Brain pericyte (primary cell): ENCODE results near the gene PDS5B.
"Not testable (repeated sequence)": the region's sequence is repeated elsewhere in the genome, so short reads cannot be mapped to it uniquely, and the experiment has no call there.

Experiments used
- DNase-seq: peaks from one replicate; pipeline ENCODE4 v3.0.0-alpha.2; 2012; ENCODE audit warnings: low read depth, low spot score

Gene PDS5B

DNA sequence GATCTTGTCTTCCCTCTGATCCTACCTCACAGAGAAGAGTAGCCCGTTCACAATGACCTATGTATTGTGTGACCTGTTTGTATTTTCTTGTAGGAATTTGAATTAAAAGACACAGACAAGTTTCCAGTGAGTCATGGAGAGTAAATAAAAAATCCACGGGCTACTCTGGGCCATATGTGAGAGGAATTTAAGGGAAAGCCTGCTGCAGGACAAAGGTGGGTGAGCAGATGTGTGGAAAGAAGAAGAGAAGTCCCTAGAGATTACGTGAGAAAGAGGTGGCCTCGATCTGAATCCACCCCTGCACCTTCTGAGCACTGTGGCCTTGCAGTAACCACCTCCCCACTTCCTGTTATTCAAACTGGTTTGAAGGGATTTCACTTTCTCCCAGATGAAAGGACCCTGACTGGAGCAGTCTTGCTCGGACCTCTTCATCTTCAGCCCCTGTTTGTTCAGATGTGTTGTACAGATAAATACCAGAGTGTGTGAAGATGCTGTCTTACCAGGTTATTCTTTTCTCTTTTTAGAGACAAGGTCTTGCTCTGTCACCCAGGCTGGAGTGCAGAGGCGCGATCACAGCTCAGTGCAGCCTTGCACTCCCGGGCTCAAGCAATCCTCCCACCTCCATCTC, 205.4 kb downstream of the PDS5B start:
- DNase-seq: no peak

DNA sequence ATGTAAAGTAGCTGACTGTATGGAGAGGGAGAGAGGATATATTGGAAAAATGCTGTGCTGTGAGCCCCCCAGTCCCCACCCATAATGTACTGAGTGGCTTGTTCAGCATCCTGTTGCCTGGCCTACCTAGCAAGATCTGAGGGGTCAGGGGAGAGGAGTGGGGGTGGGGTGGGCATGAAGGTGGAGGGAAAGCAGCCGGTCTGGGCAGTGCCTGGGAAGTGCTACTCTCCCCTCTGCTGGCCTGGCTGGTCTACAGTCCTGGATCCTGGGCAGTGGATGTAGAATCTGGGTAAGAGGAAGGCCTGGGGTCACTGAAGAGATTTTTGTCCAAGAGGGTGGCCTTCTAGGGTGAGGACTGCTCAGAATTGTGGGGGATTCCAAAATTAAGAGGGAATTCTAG, 210.5 kb downstream of the PDS5B start:
- DNase-seq: no peak

DNA sequence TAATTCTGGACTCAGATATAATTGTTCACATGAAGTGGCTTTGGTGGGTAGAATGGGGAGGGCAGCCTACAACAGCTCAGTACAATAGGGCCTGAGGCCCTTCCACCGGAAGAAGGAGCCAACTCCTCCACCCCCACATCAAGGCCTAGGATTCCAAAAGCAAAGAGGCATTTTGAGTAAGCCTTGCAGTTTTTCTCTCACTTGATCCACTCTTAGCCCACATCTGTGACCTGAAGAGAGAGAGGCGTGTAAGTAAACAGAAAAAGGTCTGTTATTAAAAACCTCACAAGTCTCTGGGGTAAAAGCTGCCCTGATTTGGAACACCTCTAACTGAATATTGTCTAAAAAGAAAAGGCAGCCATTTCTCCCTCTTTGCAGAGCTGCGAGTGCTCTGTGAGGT, 215.9 kb downstream of the PDS5B start:
- no peak for DNase-seq

DNA sequence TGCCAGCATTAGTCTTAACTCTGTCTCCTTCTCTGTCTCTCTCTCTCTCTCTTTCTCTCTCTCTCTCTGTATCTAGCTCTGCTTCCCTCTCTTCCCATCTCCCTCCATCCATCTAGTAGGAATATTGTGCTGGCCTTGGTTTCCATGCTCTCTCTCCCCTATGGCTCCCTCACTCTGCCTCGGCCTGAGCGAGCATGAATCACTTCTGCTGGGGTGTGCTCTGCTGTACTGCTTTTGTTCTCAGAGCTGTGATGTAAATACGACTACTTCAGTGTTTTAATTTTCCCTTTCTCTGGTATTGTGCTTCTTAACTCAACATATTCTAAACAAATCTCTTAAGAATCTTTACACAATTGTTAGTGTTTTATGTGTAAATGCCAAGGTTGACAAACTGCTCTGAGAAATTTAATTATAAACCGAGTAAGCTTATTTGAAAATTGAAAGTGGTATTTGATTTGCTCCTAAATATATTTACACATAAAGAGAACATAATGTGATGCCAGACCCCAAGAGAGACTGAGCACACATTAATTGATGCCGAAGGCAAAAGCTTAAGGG, 218.5 kb downstream of the PDS5B start:
- DNase-seq: no peak

DNA sequence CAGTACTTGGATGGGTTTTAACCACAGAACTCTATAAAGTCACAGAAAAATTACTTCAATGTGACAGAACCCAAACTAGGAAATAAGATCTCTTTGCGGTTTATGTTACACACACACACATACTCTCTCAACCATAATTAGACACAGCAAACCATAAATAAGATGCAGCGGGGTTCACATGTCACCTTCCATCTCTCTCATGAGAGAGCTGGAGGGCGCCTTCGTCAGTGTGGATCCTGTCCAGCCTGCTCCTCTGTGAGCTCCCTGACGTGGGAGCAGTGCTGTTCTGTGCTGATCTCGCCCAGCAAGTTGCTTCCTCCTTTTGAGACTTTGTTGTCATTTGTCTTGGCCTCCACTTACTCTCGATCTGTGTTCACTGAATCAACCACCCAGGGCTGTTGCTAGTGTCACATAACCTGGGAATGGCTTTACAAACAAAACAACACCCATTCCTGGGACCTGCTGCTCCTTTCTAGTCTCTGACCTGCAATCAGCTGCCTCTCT, 225.1 kb downstream of the PDS5B start:
- DNase-seq: no peak

DNA sequence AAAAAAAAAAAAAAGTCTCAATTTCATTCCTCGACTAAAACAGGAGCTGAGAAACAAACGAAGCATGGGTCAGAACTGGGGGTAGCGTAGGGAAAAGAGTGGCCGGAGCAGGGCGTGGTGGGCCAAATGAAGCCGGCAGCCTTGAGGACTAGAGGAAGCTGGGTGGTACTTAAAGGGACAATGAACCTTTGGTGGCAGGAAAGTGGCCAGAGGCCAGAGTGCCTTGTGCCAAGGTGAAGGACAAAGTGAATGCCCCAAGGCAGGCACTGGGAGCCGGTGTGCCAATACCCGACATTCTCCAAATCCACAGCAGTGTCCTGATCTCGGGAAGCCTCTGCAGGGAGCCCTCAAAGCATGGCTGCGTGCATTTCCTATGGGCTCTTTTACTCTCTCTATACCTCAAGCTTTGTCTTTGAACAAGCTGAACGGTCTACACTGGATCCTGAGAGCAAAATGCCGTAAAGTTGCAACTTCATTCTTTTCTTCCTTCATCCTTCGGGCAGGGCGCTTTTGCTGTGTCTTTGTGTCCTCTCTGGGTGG, 235.0 kb downstream of the PDS5B start:
- DNase-seq: no peak

DNA sequence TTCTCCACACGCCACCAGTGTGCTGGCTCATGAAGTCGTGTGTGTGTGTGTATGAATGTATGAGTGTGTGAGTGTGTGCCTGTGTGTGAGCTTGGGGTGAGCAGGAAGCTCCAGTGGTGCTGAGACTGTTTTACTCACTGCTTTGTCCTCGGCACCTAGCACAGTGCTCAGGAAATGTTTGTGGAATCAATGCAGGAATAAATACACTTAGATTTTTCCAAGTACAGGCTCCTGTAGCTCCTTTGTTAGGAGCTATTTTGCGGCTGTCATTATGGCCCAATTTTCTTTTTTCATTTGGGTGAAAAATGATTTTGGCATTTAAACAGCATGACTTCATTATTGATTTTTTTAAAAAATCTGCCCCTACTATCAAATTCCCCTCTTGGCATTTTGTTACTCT, 236.5 kb downstream of the PDS5B start:
- no peak for DNase-seq

DNA sequence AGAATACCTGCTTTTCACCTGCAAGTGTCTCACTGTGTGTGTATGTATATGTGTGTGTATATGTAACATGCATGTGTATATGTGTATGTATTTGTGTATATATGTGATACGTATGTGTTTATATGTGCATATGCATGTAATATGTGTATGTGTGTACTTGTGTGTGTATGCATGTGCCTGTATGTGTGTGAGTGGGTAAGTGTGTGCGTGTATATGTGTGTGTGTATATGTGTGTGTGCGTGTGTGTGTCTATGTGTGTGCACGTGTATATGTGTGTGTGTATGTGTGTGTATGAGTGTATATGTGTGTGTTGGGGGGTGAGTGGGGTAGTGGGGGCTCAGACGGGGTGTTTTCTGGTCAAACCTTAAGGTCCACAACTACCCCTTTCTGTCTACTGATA, 237.3 kb downstream of the PDS5B start:
- no peak for DNase-seq

DNA sequence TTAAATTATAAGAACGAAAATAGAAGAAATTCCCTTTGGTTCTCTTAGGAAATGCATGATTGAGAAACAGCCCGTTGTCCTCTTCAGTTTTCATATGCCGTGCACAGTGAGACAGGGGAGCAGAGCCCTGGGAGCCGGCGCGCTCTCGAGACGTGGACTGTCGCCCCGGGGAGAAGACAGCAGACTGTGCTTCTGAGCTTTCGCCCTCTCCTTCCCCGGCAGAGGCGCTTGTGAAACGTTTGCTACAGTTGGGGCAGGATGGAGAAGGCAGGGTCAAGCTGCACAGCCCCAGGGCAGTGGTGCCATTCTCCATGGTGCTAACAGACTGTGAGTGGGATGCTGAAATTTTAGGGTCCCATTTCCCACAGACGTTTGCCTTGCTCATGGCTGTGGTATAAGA, 237.8 kb downstream of the PDS5B start:
- DNase-seq: no peak

DNA sequence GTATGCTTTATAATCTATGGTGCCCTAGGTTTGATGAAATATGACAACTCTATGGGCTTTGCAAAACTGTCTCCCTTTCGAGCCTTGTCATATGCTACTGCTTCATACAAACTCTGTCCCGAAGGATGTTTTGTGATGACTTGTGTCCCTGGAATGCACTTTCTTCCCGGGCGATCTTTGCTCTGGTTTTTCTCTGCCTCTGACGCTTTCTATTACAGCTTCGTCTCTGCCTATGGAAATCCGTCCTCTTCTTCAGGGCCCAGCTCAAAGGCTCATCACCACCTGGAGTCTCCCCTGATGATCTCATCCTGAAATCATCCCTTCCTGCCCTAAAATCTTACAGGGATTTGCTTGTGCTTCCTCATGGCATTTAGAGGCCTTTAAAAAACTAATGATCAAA, 238.4 kb downstream of the PDS5B start:
- no peak for DNase-seq

DNA sequence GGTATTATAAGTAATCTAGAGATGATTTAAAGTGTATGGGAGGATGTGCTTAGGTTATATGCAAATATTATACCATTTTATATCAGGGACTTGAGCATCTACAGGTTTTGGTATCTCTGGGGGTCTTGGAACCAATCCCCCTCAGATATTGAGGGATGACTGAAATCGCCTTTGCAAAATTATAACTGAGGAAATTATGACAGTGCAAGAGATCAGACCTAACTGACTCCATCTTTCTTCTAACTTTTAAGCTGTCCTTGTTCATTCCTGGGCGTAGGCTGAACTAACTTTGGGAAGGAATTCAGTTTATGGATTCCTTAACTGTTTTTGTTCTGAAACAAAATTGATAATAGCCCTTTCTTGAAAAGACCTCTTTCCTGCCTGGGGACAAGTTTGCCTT, 239.2 kb downstream of the PDS5B start:
- no peak for DNase-seq

DNA sequence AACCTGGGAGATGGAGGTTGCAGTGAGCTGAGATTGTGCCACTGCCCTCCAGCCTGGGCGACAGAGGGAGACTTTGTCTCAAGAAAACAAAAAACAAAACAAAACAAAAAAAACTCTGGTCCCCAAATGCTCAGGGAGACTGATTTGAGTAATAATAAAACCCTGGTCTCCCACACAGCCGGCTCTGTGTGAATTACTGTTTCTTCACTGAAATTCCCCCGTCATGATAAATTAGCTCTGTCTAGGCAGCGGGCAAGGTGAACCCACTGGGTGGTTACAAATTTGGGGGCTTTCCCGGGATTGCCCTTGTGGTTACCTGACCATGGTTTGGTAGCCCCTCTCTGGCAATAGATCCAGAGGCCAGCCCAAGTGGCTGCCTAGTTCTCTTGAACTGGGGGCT, 240.1 kb downstream of the PDS5B start:
- not testable (repeated sequence) for DNase-seq
